Thoracic aorta (tissue), 2 donors: Measurements from ENCODE around the gene IQCM. TPM values are rescaled to one million over a fixed set of nuclear protein-coding genes. Genes with fewer than 3 reads are reported as not detected.
"Not testable (repeated sequence)": the region's sequence is repeated elsewhere in the genome, so short reads cannot be mapped to it uniquely, and the experiment has no call there.

Experiments
- ATAC-seq: fragments of 150-250 bp; one replicate; pipeline ENCODE4 v1.8.0; 2017; ENCODE audit warnings: low read depth; ENCODE audit not compliant: insufficient number of reproducible peaks, low FRiP score
- DNase-seq: peaks from one replicate; pipeline ENCODE4 v3.0.0-alpha.2; 2020; ENCODE audit warnings: low spot score
- H3K27ac ChIP-seq, 2 donors: fragments of 200-600 bp; sonication (generic); 1 replicate in 1 of 2; 2 replicates in 1 of 2; pipeline ENCODE4 v1.5.1; 2016; ENCODE audit warnings: mild to moderate bottlenecking in 2 of 2, moderate library complexity in 2 of 2
- H3K27me3 ChIP-seq: fragments of 200-600 bp; sonication (generic); replicated peaks from 2 replicates; pipeline ENCODE4 v1.6.0; 2016; ENCODE audit warnings: mild to moderate bottlenecking; ENCODE audit not compliant: insufficient read depth
- H3K36me3 ChIP-seq: fragments of 200-600 bp; sonication (generic); one replicate; pipeline ENCODE4 v1.5.1; 2016
- H3K4me1 ChIP-seq, 2 donors: fragments of 200-600 bp; sonication (generic); 1 replicate in 1 of 2; 2 replicates in 1 of 2; pipeline versions ENCODE4 v1.5.1 to v1.6.0; 2016; ENCODE audit warnings: low read depth in 2 of 2, mild to moderate bottlenecking in 1 of 2; ENCODE audit not compliant: control insufficient read depth in 1 of 2
- H3K4me3 ChIP-seq: fragments of 200-600 bp; sonication (generic); 2 replicates; pipeline ENCODE4 v1.5.1; 2016; ENCODE audit warnings: mild to moderate bottlenecking
- H3K9me3 ChIP-seq: fragments of 200-600 bp; sonication (generic); 2 replicates; pipeline ENCODE4 v1.5.1; 2016
- total RNA-seq, 2 donors: library from RNA; depleted of rRNA; stranded (reverse); fragments of >200 nt; gene quantifications; one replicate each; pipeline versions ENCODE4 v1.1.0 to v1.2.3, GENCODE V29; 2016
- TF ChIP-seq, protein P1 (sequence below): fragments of 200-600 bp; sonication (generic); IDR thresholded peaks from one replicate; pipeline ENCODE4 v1.5.1; 2019; ENCODE audit warnings: antibody characterized with exemption

Gene IQCM
- total RNA-seq, 2 donors from 2014 or later, result not detected

DNA sequence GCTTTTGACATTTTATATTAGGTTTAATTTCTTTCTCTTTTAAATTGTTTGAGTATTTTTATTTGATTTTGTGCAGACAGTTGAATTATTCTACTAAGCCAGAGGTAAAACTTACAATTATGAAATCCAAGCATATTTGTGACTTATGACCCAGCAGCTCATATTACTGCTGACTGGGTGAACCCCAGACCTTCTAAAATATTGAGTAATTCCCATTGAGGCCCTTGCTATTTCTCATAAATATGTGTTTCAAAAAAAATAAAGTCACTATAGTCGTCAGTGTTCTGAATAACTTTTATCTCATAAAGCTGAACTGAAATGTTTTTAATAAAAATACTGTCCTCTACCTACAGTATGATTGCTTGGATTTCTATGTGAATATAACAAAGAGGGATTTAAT, 303.1 kb downstream of the IQCM start:
- Histone ChIP-seq H3K4me3 (no peak overlapping the region), H3K27ac (no peak overlapping the region), H3K9me3 (no peaks in the 10 kb centered on the region), H3K4me1 (peaks cover 0 to 3% of the 10 kb centered on the region in 2 donors), H3K27me3 (no peaks in the 10 kb centered on the region), H3K36me3 (no peaks in the 10 kb centered on the region)
- ATAC-seq (no peak), DNase-seq (no peak)
- TF ChIP-seq, protein P1, sequence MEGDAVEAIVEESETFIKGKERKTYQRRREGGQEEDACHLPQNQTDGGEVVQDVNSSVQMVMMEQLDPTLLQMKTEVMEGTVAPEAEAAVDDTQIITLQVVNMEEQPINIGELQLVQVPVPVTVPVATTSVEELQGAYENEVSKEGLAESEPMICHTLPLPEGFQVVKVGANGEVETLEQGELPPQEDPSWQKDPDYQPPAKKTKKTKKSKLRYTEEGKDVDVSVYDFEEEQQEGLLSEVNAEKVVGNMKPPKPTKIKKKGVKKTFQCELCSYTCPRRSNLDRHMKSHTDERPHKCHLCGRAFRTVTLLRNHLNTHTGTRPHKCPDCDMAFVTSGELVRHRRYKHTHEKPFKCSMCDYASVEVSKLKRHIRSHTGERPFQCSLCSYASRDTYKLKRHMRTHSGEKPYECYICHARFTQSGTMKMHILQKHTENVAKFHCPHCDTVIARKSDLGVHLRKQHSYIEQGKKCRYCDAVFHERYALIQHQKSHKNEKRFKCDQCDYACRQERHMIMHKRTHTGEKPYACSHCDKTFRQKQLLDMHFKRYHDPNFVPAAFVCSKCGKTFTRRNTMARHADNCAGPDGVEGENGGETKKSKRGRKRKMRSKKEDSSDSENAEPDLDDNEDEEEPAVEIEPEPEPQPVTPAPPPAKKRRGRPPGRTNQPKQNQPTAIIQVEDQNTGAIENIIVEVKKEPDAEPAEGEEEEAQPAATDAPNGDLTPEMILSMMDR, result no peak

DNA sequence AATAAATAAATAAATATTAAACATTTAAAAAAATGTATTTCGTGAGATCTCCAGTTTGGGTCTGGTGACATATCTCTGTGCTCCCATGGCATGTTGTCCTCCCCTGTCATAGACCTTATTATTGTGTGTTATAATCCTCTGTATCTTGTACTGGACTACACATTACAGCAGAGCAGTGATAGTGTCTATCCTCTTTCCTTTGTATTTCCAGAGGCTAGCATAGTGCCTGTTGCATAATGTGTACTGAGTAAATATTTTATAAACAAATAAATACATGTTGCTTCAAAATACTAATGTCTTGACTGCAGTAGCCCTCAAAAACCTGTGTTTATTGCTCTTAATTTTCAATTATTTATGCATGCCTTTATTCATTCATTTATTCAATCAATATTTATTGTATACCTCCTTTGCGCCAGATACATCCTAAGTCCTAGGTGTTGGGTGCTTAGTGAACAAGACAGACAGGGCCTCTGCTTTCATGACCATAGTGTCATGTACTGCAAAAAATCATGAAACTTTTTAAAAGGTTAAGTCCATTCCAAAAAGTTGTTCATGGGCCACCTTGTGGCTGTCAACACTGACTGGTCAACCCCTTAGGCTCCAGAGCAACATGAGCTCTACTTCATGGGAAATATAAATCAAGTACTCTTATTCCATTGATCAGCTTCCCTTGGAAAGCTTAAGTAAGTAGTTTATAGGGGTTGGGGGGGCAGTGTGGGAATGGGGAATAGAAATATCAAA, 303.9 kb downstream of the IQCM start:
- Histone ChIP-seq H3K4me1 (peaks cover 0 to 3% of the 10 kb centered on the region in 2 donors), H3K4me3 (no peak overlapping the region), H3K36me3 (no peaks in the 10 kb centered on the region), H3K27me3 (no peaks in the 10 kb centered on the region), H3K27ac (no peak overlapping the region), H3K9me3 (no peaks in the 10 kb centered on the region)
- TF ChIP-seq, protein P1, result no peak
- DNase-seq (no peak), ATAC-seq (no peak)

DNA sequence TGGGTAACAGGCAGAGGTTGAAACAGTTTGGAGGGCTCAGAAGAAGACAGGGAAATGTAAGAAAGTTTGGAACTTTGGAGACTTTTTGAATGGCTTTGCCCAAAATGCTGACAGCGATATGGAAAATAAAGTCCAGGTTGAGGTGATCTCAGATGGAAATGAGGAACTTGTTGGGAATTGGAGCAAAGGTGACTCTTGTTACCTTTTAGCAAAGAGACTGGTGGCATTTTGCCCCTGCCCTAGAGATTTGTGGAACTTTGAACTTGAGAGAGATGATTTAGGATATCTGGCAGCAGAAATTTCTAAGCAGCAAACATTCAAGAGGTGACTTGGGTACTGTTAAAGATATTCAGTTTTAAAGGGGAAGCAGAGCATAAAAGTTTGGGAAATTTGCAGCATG, 308.3 kb downstream of the IQCM start:
- H3K27ac ChIP-seq, ATAC-seq, H3K9me3 ChIP-seq, H3K36me3 ChIP-seq, H3K4me3 ChIP-seq, H3K4me1 ChIP-seq, DNase-seq, H3K27me3 ChIP-seq: not testable (repeated sequence)

DNA sequence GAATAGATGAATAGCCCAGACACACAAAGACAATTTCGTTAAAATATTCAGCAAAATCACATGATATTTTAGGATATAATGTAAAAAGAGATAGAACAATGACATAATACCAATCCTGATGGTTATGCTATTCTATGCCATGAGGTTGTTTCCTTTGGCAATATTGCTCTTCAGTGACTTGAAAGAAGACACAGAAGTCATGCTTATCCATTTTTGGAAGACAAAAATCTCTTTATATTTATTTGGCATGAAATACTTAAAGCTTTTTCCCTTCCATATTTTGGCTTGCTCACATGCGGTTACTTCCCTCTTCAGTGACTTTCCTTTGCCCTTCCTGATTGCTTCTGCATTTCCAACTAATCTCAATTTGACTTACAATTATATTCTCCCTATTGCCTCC, 314.8 kb downstream of the IQCM start:
- DNase-seq, result no peak
- no peak for ATAC-seq
- no peak overlapping the region for H3K27ac ChIP-seq
- no peaks in the 10 kb centered on the region for H3K4me1 ChIP-seq
- H3K4me3 ChIP-seq, result no peak overlapping the region
- H3K9me3 ChIP-seq, result no peaks in the 10 kb centered on the region
- TF ChIP-seq, protein P1, result no peak
- H3K36me3 ChIP-seq, result no peaks in the 10 kb centered on the region
- no peaks in the 10 kb centered on the region for H3K27me3 ChIP-seq

DNA sequence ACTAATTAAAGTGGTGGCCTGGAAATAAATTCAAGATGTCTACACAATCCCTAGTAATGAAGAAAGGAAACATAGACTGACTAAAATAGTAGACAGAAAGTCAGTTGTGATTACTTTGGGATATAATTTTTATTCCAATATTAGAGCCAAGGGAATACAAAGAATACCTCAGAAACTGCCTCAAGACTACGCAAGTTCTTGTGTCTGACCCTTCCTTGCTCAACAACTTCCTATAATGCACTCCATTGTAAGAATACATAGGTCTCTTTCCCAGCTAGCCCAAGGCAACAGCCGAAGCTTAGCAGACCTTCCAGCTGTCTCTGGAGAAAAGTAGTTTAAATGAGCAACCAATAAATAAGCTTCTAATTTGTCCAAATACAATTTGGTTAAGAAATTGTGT, 315.9 kb downstream of the IQCM start:
- TF ChIP-seq, protein P1, result no peak
- Histone ChIP-seq H3K36me3 (no peaks in the 10 kb centered on the region), H3K9me3 (no peaks in the 10 kb centered on the region), H3K27me3 (no peaks in the 10 kb centered on the region), H3K4me1 (no peaks in the 10 kb centered on the region), H3K4me3 (no peak overlapping the region), H3K27ac (no peak overlapping the region)
- ATAC-seq (no peak), DNase-seq (no peak)

DNA sequence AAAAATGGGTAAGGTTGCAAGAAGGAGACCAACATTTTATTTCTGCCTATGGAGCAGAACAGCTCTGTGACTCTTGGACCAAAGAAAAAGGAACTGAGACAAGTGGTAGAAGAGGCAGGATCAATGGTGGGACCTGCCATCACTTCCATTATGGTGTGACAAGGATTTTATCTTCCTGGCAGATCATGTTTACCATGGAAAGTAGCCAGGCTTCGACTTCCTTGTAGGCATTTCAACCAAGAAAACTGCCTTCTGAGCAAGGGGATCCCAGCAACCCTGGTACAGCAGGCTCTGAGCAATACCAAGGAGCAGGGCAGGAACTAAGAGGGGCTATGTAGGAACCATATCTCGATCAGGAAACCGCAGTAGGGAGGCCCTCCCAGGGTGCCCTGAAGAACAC, 317.4 kb downstream of the IQCM start:
- Histone ChIP-seq H3K27me3 (no peaks in the 10 kb centered on the region), H3K36me3 (no peaks in the 10 kb centered on the region), H3K9me3 (no peaks in the 10 kb centered on the region), H3K27ac (no peak overlapping the region), H3K4me1 (no peaks in the 10 kb centered on the region), H3K4me3 (no peak overlapping the region)
- ATAC-seq, result no peak
- DNase-seq, result no peak
- TF ChIP-seq, protein P1, result no peak
